ENCODE data around the gene HOMEZ. TPM values are rescaled to one million over a fixed set of nuclear protein-coding genes. Genes with fewer than 3 reads are reported as not detected.
"Not testable (repeated sequence)": the region's sequence is repeated elsewhere in the genome, so short reads cannot be mapped to it uniquely, and the experiment has no call there.

The HOMEZ gene
- total RNA-seq, 1 donor from 2014 or later: 11.0 TPM

- DNase-seq (no peak), ATAC-seq (no peak)
- intact Hi-C loops (cut with DNase I): no loop called here
- Histone ChIP-seq H3K9me3 (no peaks in the 10 kb centered on the region), H3K27ac (peak overlapping the region; percentile 98), H3K27me3 (no peaks in the 10 kb centered on the region), H3K4me3 (peak overlapping the region; percentile 95), H3K36me3 (no peaks in the 10 kb centered on the region), H3K4me1 (peaks cover 21% of the 10 kb centered on the region)
- TF ChIP-seq CTCF (IDR thresholded peaks at IDR 0.05): no peak
These were observed 1.0 kb downstream of the HOMEZ start for GRCh38 chr14:23284654-23285529.

- H3K4me1 ChIP-seq: peaks cover 14% of the 10 kb centered on the region
- intact Hi-C loops (cut with DNase I): no loop called here
- H3K4me3 ChIP-seq: no peak overlapping the region
- H3K9me3 ChIP-seq: no peaks in the 10 kb centered on the region
- no peak for DNase-seq
- peaks cover 5% of the 10 kb centered on the region for H3K36me3 ChIP-seq
- ATAC-seq: no peak
- H3K27ac ChIP-seq: no peak overlapping the region
- TF ChIP-seq CTCF (IDR thresholded peaks at IDR 0.05): no peak
- no peaks in the 10 kb centered on the region for H3K27me3 ChIP-seq
These were observed 4.7 kb downstream of the HOMEZ start for GRCh38 chr14:23281247-23281646.

- H3K27ac ChIP-seq; H3K4me1 ChIP-seq; H3K36me3 ChIP-seq; H3K9me3 ChIP-seq; H3K27me3 ChIP-seq; intact Hi-C loops (cut with DNase I); ATAC-seq; DNase-seq; H3K4me3 ChIP-seq: not testable (repeated sequence)
These were observed 8.0 kb downstream of the HOMEZ start for GRCh38 chr14:23277928-23278327.

- Histone ChIP-seq H3K36me3 (peaks cover 5% of the 10 kb centered on the region), H3K27ac (no peak overlapping the region), H3K27me3 (no peaks in the 10 kb centered on the region), H3K4me3 (no peak overlapping the region), H3K4me1 (no peaks in the 10 kb centered on the region), H3K9me3 (no peaks in the 10 kb centered on the region)
- TF ChIP-seq CTCF (IDR thresholded peaks at IDR 0.05): no peak
- ATAC-seq (no peak), DNase-seq (no peak)
- intact Hi-C loops (cut with DNase I): no loop called here
These were observed 8.7 kb downstream of the HOMEZ start for GRCh38 chr14:23277189-23277588.

- no peak for TF ChIP-seq CTCF (IDR thresholded peaks at IDR 0.05)
- DNase-seq (no peak), ATAC-seq (no peak)
- H3K27ac ChIP-seq: no peak overlapping the region
- H3K4me3 ChIP-seq: no peak overlapping the region
- H3K4me1 ChIP-seq: no peaks in the 10 kb centered on the region
- peaks cover 5% of the 10 kb centered on the region for H3K36me3 ChIP-seq
- no peaks in the 10 kb centered on the region for H3K27me3 ChIP-seq
- intact Hi-C loops (cut with DNase I): no loop called here
- H3K9me3 ChIP-seq: no peaks in the 10 kb centered on the region
These were observed 10.5 kb downstream of the HOMEZ start for GRCh38 chr14:23275412-23275811.

- no peak for ATAC-seq
- no peaks in the 10 kb centered on the region for H3K9me3 ChIP-seq
These were observed 16.7 kb downstream of the HOMEZ start for GRCh38 chr14:23269193-23269592.

GRCh38 chr14:23260849-23261248 is 25.1 kb downstream of the HOMEZ start:
- H3K27me3 ChIP-seq; H3K9me3 ChIP-seq; intact Hi-C loops (cut with DNase I); ATAC-seq; H3K27ac ChIP-seq; H3K4me1 ChIP-seq; DNase-seq; H3K36me3 ChIP-seq; H3K4me3 ChIP-seq: not testable (repeated sequence)

More at GRCh38 chr14:23269193-23269592, 16.7 kb downstream of the HOMEZ start:
- no peak overlapping the region for H3K27ac ChIP-seq
- no peaks in the 10 kb centered on the region for H3K36me3 ChIP-seq
- no peak for TF ChIP-seq CTCF (IDR thresholded peaks at IDR 0.05)
- H3K4me1 ChIP-seq: no peaks in the 10 kb centered on the region
- H3K4me3 ChIP-seq: no peak overlapping the region
- no peak for DNase-seq
- intact Hi-C loops (cut with DNase I): no loop called here
- H3K27me3 ChIP-seq: no peaks in the 10 kb centered on the region
